ENCODE data around the gene RFX3.

The RFX3 gene

GRCh38 chr9:3189113-3189861, 336.5 kb downstream of the RFX3 start:
- TF ChIP-seq, protein P1, sequence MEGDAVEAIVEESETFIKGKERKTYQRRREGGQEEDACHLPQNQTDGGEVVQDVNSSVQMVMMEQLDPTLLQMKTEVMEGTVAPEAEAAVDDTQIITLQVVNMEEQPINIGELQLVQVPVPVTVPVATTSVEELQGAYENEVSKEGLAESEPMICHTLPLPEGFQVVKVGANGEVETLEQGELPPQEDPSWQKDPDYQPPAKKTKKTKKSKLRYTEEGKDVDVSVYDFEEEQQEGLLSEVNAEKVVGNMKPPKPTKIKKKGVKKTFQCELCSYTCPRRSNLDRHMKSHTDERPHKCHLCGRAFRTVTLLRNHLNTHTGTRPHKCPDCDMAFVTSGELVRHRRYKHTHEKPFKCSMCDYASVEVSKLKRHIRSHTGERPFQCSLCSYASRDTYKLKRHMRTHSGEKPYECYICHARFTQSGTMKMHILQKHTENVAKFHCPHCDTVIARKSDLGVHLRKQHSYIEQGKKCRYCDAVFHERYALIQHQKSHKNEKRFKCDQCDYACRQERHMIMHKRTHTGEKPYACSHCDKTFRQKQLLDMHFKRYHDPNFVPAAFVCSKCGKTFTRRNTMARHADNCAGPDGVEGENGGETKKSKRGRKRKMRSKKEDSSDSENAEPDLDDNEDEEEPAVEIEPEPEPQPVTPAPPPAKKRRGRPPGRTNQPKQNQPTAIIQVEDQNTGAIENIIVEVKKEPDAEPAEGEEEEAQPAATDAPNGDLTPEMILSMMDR (IDR thresholded peaks at IDR 0.05; ENCODE audit: insufficient read depth, low read length, missing control alignments): no peak
- ChIA-PET POLR2A (no interaction called here), CTCF (no interaction called here)
- no peak for DNase-seq (ENCODE audit: low read depth, low spot score)
- no peak overlapping the region for H3K4me3 ChIP-seq (ENCODE audit: low read depth, low read length)

GRCh38 chr9:3186751-3187150, 339.1 kb downstream of the RFX3 start:
- TF ChIP-seq, protein P1 (IDR thresholded peaks at IDR 0.05; ENCODE audit: insufficient read depth, low read length, missing control alignments): no peak
- CTCF ChIA-PET: no interaction called here
- POLR2A ChIA-PET: no interaction called here
- no peak for DNase-seq (ENCODE audit: low read depth, low spot score)
- H3K4me3 ChIP-seq (ENCODE audit: low read depth, low read length): no peak overlapping the region

GRCh38 chr9:3181049-3181953, 344.5 kb downstream of the RFX3 start:
- H3K4me3 ChIP-seq (ENCODE audit: low read depth, low read length): peak overlapping the region; percentile 45
- POLR2A ChIA-PET: no interaction called here
- DNase-seq (ENCODE audit: low read depth, low spot score): no peak
- TF ChIP-seq, protein P1 (IDR thresholded peaks at IDR 0.05; ENCODE audit: insufficient read depth, low read length, missing control alignments): peak; percentile 44
- CTCF ChIA-PET: interaction anchor here (0.8 to 2.7 kb wide), 8 partner anchors 9 to 323 kb away, joined by 3 to 22 read pairs (median 4); no protein-coding TSS in a partner anchor

- ChIA-PET POLR2A (no interaction called here), CTCF (interaction anchor here (0.8 to 2.7 kb wide), 7 partner anchors 9 to 323 kb away, joined by 3 to 22 read pairs (median 3); no protein-coding TSS in a partner anchor)
- TF ChIP-seq, protein P1 (IDR thresholded peaks at IDR 0.05; ENCODE audit: insufficient read depth, low read length, missing control alignments): no peak
- no peak for DNase-seq (ENCODE audit: low read depth, low spot score)
- H3K4me3 ChIP-seq (ENCODE audit: low read depth, low read length): peak overlapping the region; percentile 45
Measured at GRCh38 chr9:3180696-3181048, 345.1 kb downstream of the RFX3 start.

DNA sequence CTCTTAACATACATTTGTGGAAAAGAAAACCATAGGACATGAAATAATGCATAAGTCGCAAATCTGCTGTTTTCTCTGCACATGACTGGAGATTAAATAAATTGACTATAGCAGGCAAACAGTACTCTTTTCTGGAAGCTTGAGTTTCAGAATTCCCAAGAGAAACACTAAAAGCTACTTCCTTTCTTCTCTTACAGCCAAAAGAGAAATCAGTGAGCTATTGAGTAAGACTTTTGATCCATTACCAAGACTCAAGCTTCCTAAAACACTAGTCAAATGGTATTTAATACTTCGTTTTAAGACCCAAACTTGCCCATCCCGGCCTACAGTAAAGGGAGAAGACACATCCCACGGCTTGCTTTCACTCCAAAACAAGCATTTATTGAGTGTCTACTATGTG, 346.1 kb downstream of the RFX3 start:
- CTCF ChIA-PET: interaction anchor here (0.8 to 1.5 kb wide), 2 partner anchors 263 to 322 kb away, joined by 3 to 4 read pairs; no protein-coding TSS in a partner anchor
- POLR2A ChIA-PET: no interaction called here
- no peak for DNase-seq (ENCODE audit: low read depth, low spot score)
- TF ChIP-seq, protein P1 (IDR thresholded peaks at IDR 0.05; ENCODE audit: insufficient read depth, low read length, missing control alignments): no peak
- no peak overlapping the region for H3K4me3 ChIP-seq (ENCODE audit: low read depth, low read length)

DNA sequence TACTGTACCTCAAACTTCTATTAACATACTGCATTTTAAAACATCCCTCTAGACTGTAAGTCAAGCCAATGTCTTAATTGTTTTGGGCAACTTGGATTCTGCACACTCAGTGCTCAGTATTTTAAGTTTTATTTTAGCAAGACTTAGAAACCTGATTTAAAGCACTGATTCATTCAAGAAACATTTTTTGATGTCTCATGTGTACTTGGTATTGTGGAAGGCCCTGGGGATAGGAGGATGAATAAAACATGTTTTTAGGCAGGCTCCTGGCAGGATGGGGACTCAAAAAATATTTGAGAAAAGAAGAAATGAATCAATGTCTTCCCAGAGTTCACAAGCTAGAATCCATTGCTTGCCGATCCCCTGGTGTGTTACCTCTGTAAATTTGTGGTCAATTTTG, 347.9 kb downstream of the RFX3 start:
- TF ChIP-seq, protein P1 (IDR thresholded peaks at IDR 0.05; ENCODE audit: insufficient read depth, low read length, missing control alignments): no peak
- POLR2A ChIA-PET: no interaction called here
- H3K4me3 ChIP-seq (ENCODE audit: low read depth, low read length): no peak overlapping the region
- DNase-seq (ENCODE audit: low read depth, low spot score): no peak
- CTCF ChIA-PET: interaction anchor here (1.0 to 1.4 kb wide), 2 partner anchors 304 to 321 kb away, joined by 3 read pairs; no protein-coding TSS in a partner anchor
